Endometrial microvascular endothelial cells (primary cell): ENCODE measurements around the gene JKAMP. TPM values are rescaled to one million over a fixed set of nuclear protein-coding genes. Genes with fewer than 3 reads are reported as not detected.

Experiments
- in situ Hi-C: cut with HindIII; loops from 2 replicates; pipeline ENCODE4 v1.10.0; 2017; ENCODE audit warnings: low sequenced_read_pairs, low pct_unique_long_range_greater_than_20kb; ENCODE audit errors: inconsistent ontology term
- total RNA-seq: library from RNA; depleted of rRNA; stranded (reverse); fragments of >200 nt; gene quantifications from one replicate; pipeline ENCODE4 v1.2.3, GENCODE V29; 2015; ENCODE audit errors: inconsistent ontology term

Gene JKAMP
- total RNA-seq, 1 donor from 2014 or later = 81.6 TPM

GRCh38 chr14:59475709-59476108, 8.6 kb upstream of the JKAMP start:
- in situ Hi-C loops = no loop called here

GRCh38 chr14:59478540-59478939, 5.8 kb upstream of the JKAMP start:
- in situ Hi-C loops = no loop called here

GRCh38 chr14:59480166-59480565, 4.2 kb upstream of the JKAMP start:
- in situ Hi-C loops = no loop called here

GRCh38 chr14:59481407-59481806, 2.9 kb upstream of the JKAMP start:
- in situ Hi-C loops = no loop called here

- in situ Hi-C loops = no loop called here
These were observed 2.3 kb upstream of the JKAMP start for GRCh38 chr14:59481871-59482540.

- in situ Hi-C loops = no loop called here
These were observed 1.6 kb upstream of the JKAMP start for GRCh38 chr14:59482541-59483331.

- in situ Hi-C loops = no loop called here
These were observed 954 bp upstream of the JKAMP start for GRCh38 chr14:59483363-59483762.

- in situ Hi-C loops = no loop called here
These were observed 390 bp downstream of the JKAMP start for GRCh38 chr14:59484639-59485175.

- in situ Hi-C loops = no loop called here
These were observed 6.4 kb downstream of the JKAMP start for GRCh38 chr14:59490756-59491155.

GRCh38 chr14:59492384-59492783, 8.1 kb downstream of the JKAMP start:
- in situ Hi-C loops = no loop called here

GRCh38 chr14:59500732-59501131, 16.4 kb downstream of the JKAMP start:
- in situ Hi-C loops = no loop called here

GRCh38 chr14:59503256-59503655, 18.9 kb downstream of the JKAMP start:
- in situ Hi-C loops = no loop called here

GRCh38 chr14:59507063-59507751, 22.9 kb downstream of the JKAMP start:
- in situ Hi-C loops = no loop called here

GRCh38 chr14:59507752-59508103, 23.4 kb downstream of the JKAMP start:
- in situ Hi-C loops = no loop called here

- in situ Hi-C loops = no loop called here
These were observed 24.8 kb downstream of the JKAMP start for GRCh38 chr14:59509101-59509500.

- in situ Hi-C loops = no loop called here
These were observed 25.7 kb downstream of the JKAMP start for GRCh38 chr14:59510001-59510400.

GRCh38 chr14:59510966-59511365, 26.6 kb downstream of the JKAMP start:
- in situ Hi-C loops = no loop called here

GRCh38 chr14:59511916-59512575, 27.7 kb downstream of the JKAMP start:
- in situ Hi-C loops = no loop called here

GRCh38 chr14:59520224-59520623, 35.9 kb downstream of the JKAMP start:
- in situ Hi-C loops = no loop called here
